ENCODE data around the gene PMP22.

PMP22 gene

DNA sequence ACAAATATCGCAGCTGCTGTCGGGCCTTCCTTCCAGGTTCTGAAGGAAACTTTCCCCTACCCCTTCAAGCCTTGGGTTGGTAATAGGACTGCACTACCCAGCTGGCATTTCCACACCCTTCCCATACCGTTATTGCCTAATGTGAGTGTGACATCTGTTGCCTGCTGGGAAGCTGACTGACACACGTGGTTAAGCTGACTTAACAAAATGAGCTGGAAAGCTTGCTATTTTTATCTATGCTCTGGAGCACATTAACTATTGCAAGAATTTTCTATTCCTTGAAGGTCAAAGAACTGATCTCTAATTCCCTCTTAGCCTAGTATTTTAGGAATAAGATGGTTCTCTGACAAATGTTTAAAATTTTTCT lies 79.5 kb downstream of the PMP22 start:
- Histone ChIP-seq H3K4me3 (replicated peaks; ENCODE audit: low read depth, low read length) (no peak overlapping the region), H3K27me3 (replicated peaks; ENCODE audit: control insufficient read depth, insufficient read depth, low read length) (no peaks in the 10 kb centered on the region), H3K36me3 (ENCODE audit: control insufficient read depth, insufficient read depth, low read length) (no peaks in the 10 kb centered on the region)
- no peak for DNase-seq (ENCODE audit: extremely low read depth, insufficient read length)
- TF ChIP-seq, protein P1, sequence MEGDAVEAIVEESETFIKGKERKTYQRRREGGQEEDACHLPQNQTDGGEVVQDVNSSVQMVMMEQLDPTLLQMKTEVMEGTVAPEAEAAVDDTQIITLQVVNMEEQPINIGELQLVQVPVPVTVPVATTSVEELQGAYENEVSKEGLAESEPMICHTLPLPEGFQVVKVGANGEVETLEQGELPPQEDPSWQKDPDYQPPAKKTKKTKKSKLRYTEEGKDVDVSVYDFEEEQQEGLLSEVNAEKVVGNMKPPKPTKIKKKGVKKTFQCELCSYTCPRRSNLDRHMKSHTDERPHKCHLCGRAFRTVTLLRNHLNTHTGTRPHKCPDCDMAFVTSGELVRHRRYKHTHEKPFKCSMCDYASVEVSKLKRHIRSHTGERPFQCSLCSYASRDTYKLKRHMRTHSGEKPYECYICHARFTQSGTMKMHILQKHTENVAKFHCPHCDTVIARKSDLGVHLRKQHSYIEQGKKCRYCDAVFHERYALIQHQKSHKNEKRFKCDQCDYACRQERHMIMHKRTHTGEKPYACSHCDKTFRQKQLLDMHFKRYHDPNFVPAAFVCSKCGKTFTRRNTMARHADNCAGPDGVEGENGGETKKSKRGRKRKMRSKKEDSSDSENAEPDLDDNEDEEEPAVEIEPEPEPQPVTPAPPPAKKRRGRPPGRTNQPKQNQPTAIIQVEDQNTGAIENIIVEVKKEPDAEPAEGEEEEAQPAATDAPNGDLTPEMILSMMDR (IDR thresholded peaks at IDR 0.05; ENCODE audit: insufficient read depth, low read length, poor library complexity, severe bottlenecking), result no peak

- DNase-seq (ENCODE audit: extremely low read depth, insufficient read length), result no peak
- Histone ChIP-seq H3K4me3 (replicated peaks; ENCODE audit: low read depth, low read length) (no peak overlapping the region), H3K27me3 (replicated peaks; ENCODE audit: control insufficient read depth, insufficient read depth, low read length) (no peaks in the 10 kb centered on the region), H3K36me3 (ENCODE audit: control insufficient read depth, insufficient read depth, low read length) (no peaks in the 10 kb centered on the region)
- TF ChIP-seq, protein P1 (IDR thresholded peaks at IDR 0.05; ENCODE audit: insufficient read depth, low read length, poor library complexity, severe bottlenecking), result no peak
These were observed 80.1 kb downstream of the PMP22 start for GRCh38 chr17:15184872-15185624.

- Histone ChIP-seq H3K27me3 (replicated peaks; ENCODE audit: control insufficient read depth, insufficient read depth, low read length) (no peaks in the 10 kb centered on the region), H3K36me3 (ENCODE audit: control insufficient read depth, insufficient read depth, low read length) (no peaks in the 10 kb centered on the region), H3K4me3 (replicated peaks; ENCODE audit: low read depth, low read length) (no peak overlapping the region)
- TF ChIP-seq, protein P1 (IDR thresholded peaks at IDR 0.05; ENCODE audit: insufficient read depth, low read length, poor library complexity, severe bottlenecking), result no peak
- no peak for DNase-seq (ENCODE audit: extremely low read depth, insufficient read length)
These were observed 83.3 kb downstream of the PMP22 start for GRCh38 chr17:15181816-15182215.

DNA sequence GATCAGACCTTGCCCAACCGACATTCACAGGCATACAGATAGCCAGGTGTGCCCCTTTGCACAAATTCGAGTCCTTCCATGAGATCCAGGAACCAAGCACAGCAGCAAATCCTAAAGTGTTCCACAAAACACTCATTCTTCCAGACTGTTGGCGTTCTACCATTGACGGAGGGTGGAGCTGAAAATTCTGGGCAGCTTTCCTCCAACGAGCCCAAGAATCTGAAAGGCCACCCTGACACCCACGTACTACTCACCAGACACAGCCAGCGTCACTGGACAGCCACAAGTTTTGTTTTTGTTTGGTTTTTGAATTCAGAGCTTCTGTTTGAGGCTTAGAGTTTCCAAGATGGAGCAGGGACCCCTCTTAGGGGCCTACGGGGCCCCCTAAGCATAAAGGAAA lies 83.8 kb downstream of the PMP22 start:
- DNase-seq (ENCODE audit: extremely low read depth, insufficient read length), result no peak
- no peak overlapping the region for H3K4me3 ChIP-seq (replicated peaks; ENCODE audit: low read depth, low read length)
- TF ChIP-seq, protein P1 (IDR thresholded peaks at IDR 0.05; ENCODE audit: insufficient read depth, low read length, poor library complexity, severe bottlenecking), result no peak
- no peaks in the 10 kb centered on the region for H3K36me3 ChIP-seq (ENCODE audit: control insufficient read depth, insufficient read depth, low read length)
- no peaks in the 10 kb centered on the region for H3K27me3 ChIP-seq (replicated peaks; ENCODE audit: control insufficient read depth, insufficient read depth, low read length)

GRCh38 chr17:15180121-15180561 lies 85.0 kb downstream of the PMP22 start:
- Histone ChIP-seq H3K27me3 (replicated peaks; ENCODE audit: control insufficient read depth, insufficient read depth, low read length) (no peaks in the 10 kb centered on the region), H3K4me3 (replicated peaks; ENCODE audit: low read depth, low read length) (no peak overlapping the region), H3K36me3 (ENCODE audit: control insufficient read depth, insufficient read depth, low read length) (no peaks in the 10 kb centered on the region)
- TF ChIP-seq, protein P1 (IDR thresholded peaks at IDR 0.05; ENCODE audit: insufficient read depth, low read length, poor library complexity, severe bottlenecking), result no peak
- no peak for DNase-seq (ENCODE audit: extremely low read depth, insufficient read length)

Measured in GM06990 (cell line).